Parathyroid adenoma (tissue), 2 donors: ENCODE results near the gene AMOTL1.

Experiments
- H2AFZ ChIP-seq: fragments of 300-600 bp; sonication (generic); one replicate; pipeline ENCODE4 v1.7.0; 2017; ENCODE audit warnings: antibody characterized with exemption, mild to moderate bottlenecking
- H3K27ac ChIP-seq: fragments of 300-600 bp; sonication (generic); one replicate; pipeline ENCODE4 v1.7.0; 2017
- H3K27me3 ChIP-seq: fragments of 300-600 bp; sonication (generic); one replicate; pipeline ENCODE4 v1.7.0; 2017; ENCODE audit warnings: low read length; ENCODE audit not compliant: control insufficient read depth, insufficient read depth
- H3K36me3 ChIP-seq: fragments of 300-600 bp; sonication (generic); one replicate; pipeline ENCODE4 v1.7.0; 2017; ENCODE audit warnings: low read length; ENCODE audit not compliant: control insufficient read depth, insufficient read depth
- H3K4me1 ChIP-seq: fragments of 300-600 bp; sonication (generic); one replicate; pipeline ENCODE4 v1.7.0; 2017; ENCODE audit warnings: control low read depth
- H3K4me2 ChIP-seq: fragments of 300-600 bp; sonication (generic); one replicate; pipeline ENCODE4 v1.7.0; 2017; ENCODE audit warnings: low read length
- H3K4me3 ChIP-seq: fragments of 300-600 bp; sonication (generic); one replicate; pipeline ENCODE4 v1.7.0; 2017; ENCODE audit warnings: low read depth, low read length
- H3K79me2 ChIP-seq: fragments of 300-600 bp; sonication (generic); one replicate; pipeline ENCODE4 v1.7.0; 2017; ENCODE audit warnings: control low read depth
- H3K9ac ChIP-seq: fragments of 300-600 bp; sonication (generic); one replicate; pipeline ENCODE4 v1.7.0; 2017; ENCODE audit warnings: mild to moderate bottlenecking
- H3K9me3 ChIP-seq: fragments of 300-600 bp; sonication (generic); one replicate; pipeline ENCODE4 v1.7.0; 2017; ENCODE audit warnings: low read length; ENCODE audit not compliant: control insufficient read depth
- CTCF ChIP-seq: fragments of 300-600 bp; sonication (generic); IDR thresholded peaks from one replicate; pipeline ENCODE4 v1.7.0; 2017; ENCODE audit warnings: antibody characterized with exemption, mild to moderate bottlenecking
- donor health status: primary hyperparathyroidism.

The AMOTL1 gene

GRCh38 chr11:94868468-94868867, 100.3 kb downstream of the AMOTL1 start:
- no peak for TF ChIP-seq CTCF
- Histone ChIP-seq H3K9me3 (no peaks in the 10 kb centered on the region), H3K36me3 (no peaks in the 10 kb centered on the region), H2AFZ (no peak overlapping the region), H3K4me3 (no peak overlapping the region), H3K4me2 (no peak overlapping the region), H3K27ac (no peak overlapping the region), H3K9ac (no peak overlapping the region), H3K79me2 (no peaks in the 10 kb centered on the region), H3K27me3 (no peaks in the 10 kb centered on the region), H3K4me1 (no peaks in the 10 kb centered on the region)

- Histone ChIP-seq H3K9ac (no peak overlapping the region), H3K27ac (no peak overlapping the region), H3K9me3 (no peaks in the 10 kb centered on the region), H3K4me1 (no peaks in the 10 kb centered on the region), H3K27me3 (no peaks in the 10 kb centered on the region), H2AFZ (no peak overlapping the region), H3K79me2 (no peaks in the 10 kb centered on the region), H3K4me2 (no peak overlapping the region), H3K36me3 (no peaks in the 10 kb centered on the region), H3K4me3 (no peak overlapping the region)
- no peak for TF ChIP-seq CTCF
These were observed 101.0 kb downstream of the AMOTL1 start for GRCh38 chr11:94869186-94869585.

GRCh38 chr11:94870422-94870821, 102.3 kb downstream of the AMOTL1 start:
- Histone ChIP-seq H3K4me1 (no peaks in the 10 kb centered on the region), H3K4me3 (no peak overlapping the region), H3K4me2 (no peak overlapping the region), H3K9me3 (no peaks in the 10 kb centered on the region), H3K79me2 (no peaks in the 10 kb centered on the region), H3K27ac (no peak overlapping the region), H3K36me3 (no peaks in the 10 kb centered on the region), H2AFZ (no peak overlapping the region), H3K27me3 (no peaks in the 10 kb centered on the region), H3K9ac (no peak overlapping the region)
- no peak for TF ChIP-seq CTCF

- Histone ChIP-seq H3K4me1 (no peaks in the 10 kb centered on the region), H3K27me3 (no peaks in the 10 kb centered on the region), H3K36me3 (no peaks in the 10 kb centered on the region), H2AFZ (no peak overlapping the region), H3K79me2 (no peaks in the 10 kb centered on the region), H3K9me3 (no peaks in the 10 kb centered on the region), H3K27ac (no peak overlapping the region), H3K4me2 (no peak overlapping the region), H3K4me3 (no peak overlapping the region), H3K9ac (no peak overlapping the region)
- no peak for TF ChIP-seq CTCF
These were observed 103.5 kb downstream of the AMOTL1 start for GRCh38 chr11:94871491-94872185.

- TF ChIP-seq CTCF, result no peak
- Histone ChIP-seq H3K4me3 (no peak overlapping the region), H3K79me2 (no peaks in the 10 kb centered on the region), H3K9me3 (no peaks in the 10 kb centered on the region), H3K27me3 (no peaks in the 10 kb centered on the region), H3K9ac (no peak overlapping the region), H3K4me2 (no peak overlapping the region), H3K27ac (no peak overlapping the region), H2AFZ (no peak overlapping the region), H3K4me1 (no peaks in the 10 kb centered on the region), H3K36me3 (no peaks in the 10 kb centered on the region)
These were observed 105.9 kb downstream of the AMOTL1 start for GRCh38 chr11:94873916-94874540.
